GM23248 (cell line): ENCODE data around the gene TC2N.

Experiments used
- EZH2 ChIP-seq: fragments of 200-600 bp; sonication (generic); IDR thresholded peaks from 2 replicates; pipeline ENCODE4 v1.6.1; 2018; ENCODE audit warnings: antibody characterized with exemption, mild to moderate bottlenecking; ENCODE audit not compliant: insufficient read depth, poor library complexity, severe bottlenecking
- EZH2phosphoT487 ChIP-seq: fragments of 200-600 bp; sonication (generic); IDR thresholded peaks from 2 replicates; pipeline ENCODE4 v1.6.1; 2018; ENCODE audit warnings: antibody characterized with exemption, moderate library complexity, mild to moderate bottlenecking, low read depth; ENCODE audit not compliant: insufficient read depth

GRCh38 chr14:91831337-91831736, 36.0 kb downstream of the TC2N start:
- TF ChIP-seq EZH2 (no peak), EZH2phosphoT487 (no peak)
